Endothelial cell of umbilical vein (primary cell): ENCODE results near the gene C14orf93. TPM values are rescaled to one million over a fixed set of nuclear protein-coding genes. Genes with fewer than 3 reads are reported as not detected.

Experiments used
- BruUV-seq: library from RNA; stranded (reverse); fragments of 400-500 nt; replicated peaks from 2 replicates; lab custom pipeline; 2021; lab: Mats Ljungman, UMichigan
- CTCF ChIA-PET: fragments of 300-600, 350-600 bp; sonication (Branson Sonifier 250); formaldehyde crosslinking; loops from one replicate; lab custom pipeline; 2021; ENCODE audit warnings: antibody characterized with exemption, inconsistent platforms; lab: Charles Lee
- POLR2A ChIA-PET: fragments of 300-600, 350-600 bp; sonication (Branson Sonifier 250); formaldehyde crosslinking; loops from one replicate; lab custom pipeline; 2021; ENCODE audit warnings: antibody characterized with exemption, inconsistent platforms; lab: Charles Lee
- DNase-seq: peaks from one replicate; pipeline ENCODE4 v3.0.0-alpha.2; 2011; ENCODE audit warnings: low read depth, low spot score
- FAIRE-seq: peaks from 2 replicates; lab custom pipeline; 2011; peaks lifted over from hg19 to GRCh38; lab: Jason Lieb, UNC
- H2AFZ ChIP-seq: 2 replicates; pipeline ENCODE4 v1.6.0; 2012; ENCODE audit warnings: low read depth, low read length, control low read depth, inconsistent platforms
- H3K27ac ChIP-seq: 2 replicates; pipeline ENCODE4 v1.5.1; 2011; ENCODE audit warnings: low read depth, mild to moderate bottlenecking, control low read depth, low read length, moderate library complexity; ENCODE audit not compliant: insufficient read depth
- H3K27me3 ChIP-seq, 2 experiments: 2 replicates each; pipeline versions ENCODE4 v1.6.0 to v1.6.1; 2011; ENCODE audit warnings: low read length in 2 of 2, mixed read lengths in 1 of 2; ENCODE audit not compliant: control insufficient read depth in 2 of 2, insufficient read depth in 2 of 2
- H3K36me3 ChIP-seq, 2 experiments: 2 replicates in 1 of 2; 3 replicates in 1 of 2; pipeline ENCODE4 v1.5.1; 2011; ENCODE audit warnings: low read length in 2 of 2, mild to moderate bottlenecking in 1 of 2, moderate library complexity in 1 of 2; ENCODE audit not compliant: control insufficient read depth in 2 of 2, insufficient read depth in 2 of 2; ENCODE audit errors: extremely low read depth in 1 of 2
- H3K4me1 ChIP-seq: 3 replicates; pipeline ENCODE4 v1.5.1; 2011; ENCODE audit warnings: mild to moderate bottlenecking, low read length; ENCODE audit not compliant: control insufficient read depth, insufficient read depth; ENCODE audit errors: extremely low read depth
- H3K4me2 ChIP-seq: 2 replicates; pipeline ENCODE4 v1.6.1; 2011; ENCODE audit warnings: low read length, control low read depth, mixed read lengths; ENCODE audit not compliant: insufficient read depth
- H3K4me3 ChIP-seq, 3 experiments: fragments of 200-600 bp in 1 of 3; sonication (generic), shearing (Covaris generic) in 1 of 3; replicated peaks in 1 of 3; 2 replicates each; pipeline ENCODE4 v1.5.1; 2011 to 2016; ENCODE audit warnings: control low read depth in 3 of 3, low read length in 3 of 3, mild to moderate bottlenecking in 2 of 3, inconsistent platforms in 1 of 3, low read depth in 1 of 3, moderate library complexity in 1 of 3; ENCODE audit not compliant: insufficient read depth in 1 of 3
- H3K79me2 ChIP-seq: 2 replicates; pipeline ENCODE4 v1.6.0; 2012; ENCODE audit warnings: low read length, inconsistent platforms; ENCODE audit not compliant: control insufficient read depth, insufficient read depth
- H3K9ac ChIP-seq: replicated peaks from 2 replicates; pipeline ENCODE3; 2011; ENCODE audit warnings: low read length, control low read depth; ENCODE audit not compliant: insufficient read depth; ENCODE audit errors: extremely low read depth
- H3K9me1 ChIP-seq: replicated peaks from 3 replicates; pipeline ENCODE4 v1.6.0; 2011; ENCODE audit warnings: mild to moderate bottlenecking, low read length; ENCODE audit not compliant: control insufficient read depth, insufficient read depth; ENCODE audit errors: extremely low read depth
- H3K9me3 ChIP-seq: replicated peaks from 2 replicates; pipeline ENCODE4 v1.5.1; 2012; ENCODE audit warnings: low read length, inconsistent platforms; ENCODE audit not compliant: control insufficient read depth, insufficient read depth
- H4K20me1 ChIP-seq: replicated peaks from 2 replicates; pipeline ENCODE3; 2011; ENCODE audit warnings: mild to moderate bottlenecking, low read length; ENCODE audit not compliant: control insufficient read depth, insufficient read depth; ENCODE audit errors: extremely low read depth
- CTCF ChIP-seq, 2 donors: IDR thresholded peaks; 1 replicate in 1 of 2; 2 replicates in 1 of 2; pipeline ENCODE4 v1.5.1; 2011; ENCODE audit warnings: low read length in 2 of 2, mild to moderate bottlenecking in 2 of 2, moderate library complexity in 2 of 2, control low read depth in 1 of 2, inconsistent platforms in 1 of 2, low read depth in 1 of 2; ENCODE audit not compliant: insufficient read depth in 1 of 2; ENCODE audit errors: extremely low read depth in 1 of 2
- EZH2 ChIP-seq: IDR thresholded peaks from 2 replicates; pipeline ENCODE4 v1.6.1; 2012; ENCODE audit warnings: borderline replicate concordance, low read depth, mild to moderate bottlenecking, moderate library complexity, low read length, inconsistent platforms; ENCODE audit not compliant: severe bottlenecking
- FOS ChIP-seq: IDR thresholded peaks from 2 replicates; pipeline ENCODE4 v1.6.1; 2011; ENCODE audit warnings: mild to moderate bottlenecking, low read length, moderate library complexity, borderline replicate concordance; ENCODE audit not compliant: insufficient read depth
- GATA2 ChIP-seq: IDR thresholded peaks from 2 replicates; pipeline ENCODE4 v1.7.0; 2011; ENCODE audit warnings: low read depth, mild to moderate bottlenecking, moderate library complexity, mixed read lengths, low read length; ENCODE audit not compliant: insufficient read length, insufficient read depth
- JUN ChIP-seq: IDR thresholded peaks from 2 replicates; pipeline ENCODE4 v1.6.1; 2011; ENCODE audit warnings: borderline replicate concordance, low read depth; ENCODE audit not compliant: insufficient read length, insufficient read depth
- MAX ChIP-seq: IDR thresholded peaks from 2 replicates; pipeline ENCODE4 v1.6.1; 2011; ENCODE audit not compliant: insufficient read depth, insufficient read length
- MYC ChIP-seq: IDR thresholded peaks from one replicate; pipeline ENCODE4 v1.6.1; 2011; ENCODE audit warnings: mild to moderate bottlenecking, low read depth, low read length
- POLR2A ChIP-seq: IDR thresholded peaks from 2 replicates; pipeline ENCODE4 v1.6.1; 2012; ENCODE audit warnings: low read depth, mild to moderate bottlenecking, control low read depth, low read length
- POLR2AphosphoS5 ChIP-seq: IDR thresholded peaks from 2 replicates; pipeline ENCODE4 v1.6.1; 2012; ENCODE audit warnings: low read depth, mild to moderate bottlenecking, control low read depth, low read length, moderate library complexity; ENCODE audit not compliant: insufficient read depth
- dilution Hi-C: fragments of 300-500 bp; cut with MboI; formaldehyde crosslinking; loops from one replicate; pipeline ENCODE4 v1.15.0; 2019; ENCODE audit warnings: low sequenced_read_pairs; ENCODE audit not compliant: extremely low pct_ligation_motif_present
- intact Hi-C: fragments of 100-400 bp; cut with micrococcal nuclease; formaldehyde crosslinking; loops from one replicate; pipeline ENCODE4 v1.10.0; 2022
- polyA plus RNA-seq, 4 experiments: library from polyadenylated mRNA; depleted of rRNA in 3 of 4; stranded (reverse) in 3 of 4; unstranded in 1 of 4; fragments of >200 nt; gene quantifications; 2 replicates each; pipeline versions ENCODE4 v1.2.1 to v1.2.3, GENCODE V29; 2011 to 2012; ENCODE audit warnings: missing spikeins in 1 of 4
- total RNA-seq: library from RNA; stranded (reverse); gene quantifications from 2 replicates; pipeline ENCODE4 v1.2.3, GENCODE V29; 2021

Gene C14orf93
- total and polyA plus RNA-seq, 2 donors (not counting 3 experiments of a cell fraction or from before 2014, with no cell fraction given) = 7.1 to 9.2 TPM

GRCh38 chr14:23045419-23046357, 35.7 kb upstream of the C14orf93 start:
- Histone ChIP-seq H3K27me3 (no peaks in the 10 kb centered on the region), H3K9me3 (no peaks in the 10 kb centered on the region), H3K79me2 (no peaks in the 10 kb centered on the region), H4K20me1 (no peaks in the 10 kb centered on the region), H3K27ac (peak overlapping the region; percentile 50), H3K36me3 (peaks cover 0 to 4% of the 10 kb centered on the region in 2 experiments), H2AFZ (peak overlapping the region; percentile 6), H3K4me2 (peak overlapping the region; percentile 34), H3K9me1 (no peaks in the 10 kb centered on the region), H3K9ac (no peak overlapping the region), H3K4me3 (no peak overlapping the region), H3K4me1 (peaks cover 41% of the 10 kb centered on the region)
- BruUV-seq = no TSS peak
- CTCF ChIA-PET = interaction anchor here (1.8 to 4.0 kb wide), 5 partner anchors 11 to 59 kb away, joined by 6 to 34 read pairs (median 25); partner anchors contain the start of gene CDH24
- DNase-seq (peak; percentile 60), FAIRE-seq (peak; percentile 93)
- POLR2A ChIA-PET = interaction anchor here (1.4 kb wide), 1 partner anchor 10 kb away, joined by 5 read pairs; no protein-coding TSS in a partner anchor
- dilution Hi-C loops (no loop called here), intact Hi-C loops (loop anchor here (2.0 kb wide), 2 partner anchors 39 to 51 kb away; no protein-coding TSS in a partner anchor)
- no peak for TF ChIP-seq MAX
- TF ChIP-seq JUN = peak; percentile 78
- peak; percentile 52 for TF ChIP-seq FOS

GRCh38 chr14:23044840-23045239, 34.9 kb upstream of the C14orf93 start:
- no peak for TF ChIP-seq MAX
- TF ChIP-seq JUN = no peak
- TF ChIP-seq MYC = no peak
- TF ChIP-seq FOS = no peak
- TF ChIP-seq POLR2AphosphoS5 = no peak
- no peak for TF ChIP-seq GATA2
- no peak for TF ChIP-seq CTCF (IDR thresholded peaks at IDR 0.05; ENCODE audit: extremely low read depth in 1 of 2, insufficient read depth in 1 of 2, low read depth in 1 of 2, low read length in 2 of 2)
- TF ChIP-seq EZH2 = no peak
- no peak for TF ChIP-seq POLR2A
- no peak for DNase-seq
- no peak overlapping the region for H3K4me2 ChIP-seq
- no peaks in the 10 kb centered on the region for H4K20me1 ChIP-seq
- no peak overlapping the region for H3K9ac ChIP-seq
- H3K4me3 ChIP-seq = no peak overlapping the region
- no peak for FAIRE-seq
- no peaks in the 10 kb centered on the region for H3K27me3 ChIP-seq
- H3K27ac ChIP-seq = peak overlapping the region; percentile 50
- ChIA-PET CTCF (interaction anchor here (1.0 to 3.0 kb wide), 3 partner anchors 13 to 58 kb away, joined by 4 to 25 read pairs (median 4); partner anchors contain the start of gene CDH24), POLR2A (no interaction called here)
- intact Hi-C loops = no loop called here
- H3K79me2 ChIP-seq = no peaks in the 10 kb centered on the region
- H3K36me3 ChIP-seq = peaks cover 0 to 4% of the 10 kb centered on the region in 2 experiments
- no TSS peak for BruUV-seq
- H3K9me1 ChIP-seq = no peaks in the 10 kb centered on the region
- H3K4me1 ChIP-seq = peaks cover 41% of the 10 kb centered on the region
- no peak overlapping the region for H2AFZ ChIP-seq
- dilution Hi-C loops = no loop called here
- H3K9me3 ChIP-seq = no peaks in the 10 kb centered on the region
